IMR-90 (cell line): ENCODE measurements around the gene AGPS. TPM values are rescaled to one million over a fixed set of nuclear protein-coding genes. Genes with fewer than 3 reads are reported as not detected.
"Not testable (repeated sequence)": the region's sequence is repeated elsewhere in the genome, so short reads cannot be mapped to it uniquely, and the experiment has no call there.

Source experiments
- ATAC-seq: fragments of 200-7000 bp; cut with Tn5 transposase; 2 replicates; pipeline ENCODE4 v1.9.1; 2020; ENCODE audit warnings: low read depth, mild to moderate bottlenecking, moderate library complexity
- BruUV-seq: library from RNA; stranded (reverse); fragments of 400-500 nt; replicated peaks from 2 replicates; lab custom pipeline; 2021; lab: Mats Ljungman, UMichigan
- CTCF ChIA-PET: fragments of 300-600 bp; formaldehyde crosslinking; extraction: SDS; loops from one replicate; lab custom pipeline; 2021; ENCODE audit warnings: antibody characterized with exemption; lab: Yijun Ruan, JAX
- POLR2A ChIA-PET: fragments of 300-600 bp; sonication (Branson Sonifier 250); formaldehyde crosslinking; loops from one replicate; lab custom pipeline; 2022; ENCODE audit warnings: antibody characterized with exemption; ENCODE audit not compliant: unreplicated experiment; lab: Charles Lee
- DNase-seq: peaks from one replicate; pipeline ENCODE4 v3.0.0; 2013
- H2AFZ ChIP-seq: replicated peaks from 2 replicates; pipeline ENCODE3; 2013; ENCODE audit warnings: low read length, mild to moderate bottlenecking; ENCODE audit not compliant: poor library complexity
- H2AK5ac ChIP-seq: 2 replicates; pipeline ENCODE4 v1.6.1; 2013; ENCODE audit warnings: low read depth, low read length, inconsistent platforms
- H2AK9ac ChIP-seq: replicated peaks from 2 replicates; pipeline ENCODE3; 2013; ENCODE audit warnings: mild to moderate bottlenecking, low read depth, low read length, moderate library complexity; ENCODE audit not compliant: poor library complexity
- H2BK120ac ChIP-seq: 2 replicates; pipeline ENCODE4 v1.6.1; 2013; ENCODE audit warnings: low read depth, low read length, inconsistent platforms
- H2BK15ac ChIP-seq: 3 replicates; pipeline ENCODE4 v1.6.1; 2013; ENCODE audit warnings: low read depth, low read length, inconsistent platforms
- H2BK20ac ChIP-seq: 2 replicates; pipeline ENCODE4 v1.6.1; 2013; ENCODE audit warnings: low read depth, mild to moderate bottlenecking, inconsistent platforms, low read length, moderate library complexity
- H2BK5ac ChIP-seq: 2 replicates; pipeline ENCODE4 v1.6.1; 2013; ENCODE audit warnings: mild to moderate bottlenecking, low read depth, low read length, inconsistent platforms; ENCODE audit not compliant: poor library complexity, severe bottlenecking
- H3K14ac ChIP-seq: replicated peaks from 2 replicates; pipeline ENCODE4 v1.6.1; 2013; ENCODE audit warnings: low read depth, low read length, inconsistent platforms
- H3K18ac ChIP-seq: 2 replicates; pipeline ENCODE4 v1.6.1; 2013; ENCODE audit warnings: low read depth, low read length, control low read depth
- H3K23ac ChIP-seq: 2 replicates; pipeline ENCODE4 v1.6.1; 2013; ENCODE audit warnings: low read depth, low read length, inconsistent platforms
- H3K27ac ChIP-seq: 2 replicates; pipeline ENCODE4 v1.5.1; 2013; ENCODE audit warnings: mild to moderate bottlenecking, control low read depth, low read length; ENCODE audit not compliant: insufficient read depth
- H3K27me3 ChIP-seq: 2 replicates; pipeline ENCODE4 v1.6.1; 2013; ENCODE audit warnings: low read length; ENCODE audit not compliant: control insufficient read depth, insufficient read depth
- H3K36me3 ChIP-seq: 2 replicates; pipeline ENCODE4 v1.6.1; 2013; ENCODE audit warnings: low read length, mixed read lengths; ENCODE audit not compliant: control insufficient read depth, insufficient read depth
- H3K4ac ChIP-seq: 2 replicates; pipeline ENCODE4 v1.6.1; 2013; ENCODE audit warnings: low read depth, low read length, inconsistent platforms
- H3K4me1 ChIP-seq: 2 replicates; pipeline ENCODE4 v1.6.1; 2013; ENCODE audit warnings: low read length, mixed read lengths; ENCODE audit not compliant: control insufficient read depth, insufficient read depth
- H3K4me2 ChIP-seq: 2 replicates; pipeline ENCODE4 v1.6.1; 2013; ENCODE audit warnings: low read depth, mild to moderate bottlenecking, control low read depth, low read length, moderate library complexity
- H3K4me3 ChIP-seq: 2 replicates; pipeline ENCODE4 v1.5.1; 2013; ENCODE audit warnings: low read depth, mild to moderate bottlenecking, control low read depth, low read length, moderate library complexity; ENCODE audit not compliant: insufficient read depth
- H3K56ac ChIP-seq: 2 replicates; pipeline ENCODE4 v1.6.1; 2013; ENCODE audit warnings: low read length, inconsistent platforms; ENCODE audit not compliant: insufficient read depth; ENCODE audit errors: extremely low read depth
- H3K79me1 ChIP-seq, 2 experiments: 2 replicates each; pipeline ENCODE4 v1.6.1; 2013; ENCODE audit warnings: low read length in 2 of 2, inconsistent platforms in 1 of 2, low read depth in 1 of 2
- H3K9ac ChIP-seq: 2 replicates; pipeline ENCODE4 v1.6.1; 2013; ENCODE audit warnings: low read depth, low read length, control low read depth
- H3K9me1 ChIP-seq: 2 replicates; pipeline ENCODE4 v1.6.1; 2013; ENCODE audit warnings: low read length, inconsistent platforms; ENCODE audit not compliant: insufficient read depth
- H3K9me3 ChIP-seq: 2 replicates; pipeline ENCODE4 v1.6.1; 2013; ENCODE audit warnings: low read length; ENCODE audit not compliant: control insufficient read depth, insufficient read depth
- H4K20me1 ChIP-seq: 2 replicates; pipeline ENCODE4 v1.6.1; 2013; ENCODE audit warnings: low read length, inconsistent platforms; ENCODE audit not compliant: insufficient read depth
- H4K5ac ChIP-seq: 2 replicates; pipeline ENCODE4 v1.6.1; 2013; ENCODE audit warnings: mild to moderate bottlenecking, low read depth, low read length, control low read depth
- H4K8ac ChIP-seq, 2 experiments: 2 replicates each; pipeline ENCODE4 v1.6.1; 2013; ENCODE audit warnings: low read depth in 2 of 2, low read length in 2 of 2, control low read depth in 1 of 2, inconsistent platforms in 1 of 2
- H4K91ac ChIP-seq: 2 replicates; pipeline ENCODE4 v1.6.1; 2013; ENCODE audit warnings: low read depth, low read length, inconsistent platforms; ENCODE audit not compliant: insufficient read depth
- CEBPB ChIP-seq: IDR thresholded peaks from 2 replicates; pipeline ENCODE4 v1.6.1; 2012; ENCODE audit warnings: low read depth, low read length, improper control_type of control experiment
- RAD21 ChIP-seq: IDR thresholded peaks from 2 replicates; pipeline ENCODE4 v1.6.1; 2012; ENCODE audit warnings: low read length, improper control_type of control experiment
- WGBS, 2 experiments: methylation state at CpG; one replicate each; pipeline versions ENCODE4 v1.1.5 to v1.1.7; 2013; ENCODE audit warnings: missing lambda C conversion rate in 2 of 2; ENCODE audit not compliant: insufficient read length in 1 of 2; ENCODE audit errors: extremely low coverage in 2 of 2; 5-methylcytosine and 5-hydroxymethylcytosine counted together
- dilution Hi-C: fragments of 300-500 bp; cut with HindIII; formaldehyde crosslinking; loops from one replicate; pipeline ENCODE4 v1.14.3; 2018; ENCODE audit warnings: low sequenced_read_pairs; ENCODE audit not compliant: unreplicated experiment
- in situ Hi-C: fragments of 300-500 bp; cut with MboI; formaldehyde crosslinking; loops from 3 replicates; pipeline ENCODE4 v1.14.3; 2019; ENCODE audit warnings: low sequenced_read_pairs, inconsistent platforms, mixed read lengths
- intact Hi-C: fragments of 100-400 bp; cut with micrococcal nuclease; formaldehyde crosslinking; loops from 2 replicates; pipeline ENCODE4 v1.10.0; 2022
- polyA plus RNA-seq, 3 experiments: library from polyadenylated mRNA; depleted of rRNA; stranded (reverse); fragments of >200 nt; gene quantifications; 2 replicates each; pipeline ENCODE4 v1.2.3, GENCODE V29; 2012; ENCODE audit warnings: low replicate concordance in 1 of 3
- total RNA-seq: library from RNA; depleted of rRNA; stranded (reverse); fragments of >200 nt; gene quantifications from 2 replicates; pipeline ENCODE4 v1.2.3, GENCODE V29; 2012

The AGPS gene
- total and polyA plus RNA-seq, 2 of the 4 experiments (the other 2 are of a cell fraction): 6.6 to 18.6 TPM

- H4K20me1 ChIP-seq: peaks cover 11% of the 10 kb centered on the region; the same call in 1 of the 2 replicates
- no peak overlapping the region for H2BK120ac ChIP-seq
- H2AFZ ChIP-seq: no peak overlapping the region
- DNase-seq: no peak
- H3K14ac ChIP-seq: no peak overlapping the region
- no peaks in the 10 kb centered on the region for H3K36me3 ChIP-seq
- in situ Hi-C loops: no loop called here
- no peak overlapping the region for H3K23ac ChIP-seq
- no peak overlapping the region for H2BK15ac ChIP-seq
- H2BK5ac ChIP-seq: no peak overlapping the region
- H3K18ac ChIP-seq: no peak overlapping the region
- H4K8ac ChIP-seq: no peak overlapping the region
- H3K27ac ChIP-seq: no peak overlapping the region
- ChIA-PET POLR2A (no interaction called here), CTCF (interaction anchor here (1.3 kb wide), 1 partner anchor 9 kb away, joined by 6 read pairs; no protein-coding TSS in a partner anchor)
- H4K91ac ChIP-seq: no peak overlapping the region
- TF ChIP-seq RAD21 (no peak), CEBPB (0 out of 2 replicates have a peak, but pooled peaks have one; percentile 26)
- no peak overlapping the region for H3K56ac ChIP-seq
- dilution Hi-C loops: no loop called here
- peaks cover 1% of the 10 kb centered on the region for H3K4me1 ChIP-seq
- no peak overlapping the region for H2AK9ac ChIP-seq
- H3K4ac ChIP-seq: no peak overlapping the region
- no peaks in the 10 kb centered on the region for H3K27me3 ChIP-seq
- no peak overlapping the region for H2BK20ac ChIP-seq
- no TSS peak for BruUV-seq
- H2AK5ac ChIP-seq: no peak overlapping the region
- H3K4me3 ChIP-seq: no peak overlapping the region
- H3K9me3 ChIP-seq: no peaks in the 10 kb centered on the region
- H4K5ac ChIP-seq: no peak overlapping the region
- no peak overlapping the region for H3K9ac ChIP-seq
- peaks cover 3% of the 10 kb centered on the region; the same call in 1 of the 2 replicates for H3K9me1 ChIP-seq
- H3K79me1 ChIP-seq: peaks cover 26 to 64% of the 10 kb centered on the region in 2 experiments
- 100% methylated on average over 1 of the region's 2 CpGs; no CpG with 5 or more reads in 1 of the 2 experiments for WGBS, 2 experiments
- no peak for ATAC-seq
- no peak overlapping the region for H3K4me2 ChIP-seq
- intact Hi-C loops: no loop called here
These were observed 14.5 kb downstream of the AGPS start for GRCh38 chr2:177407031-177407430.

GRCh38 chr2:177410629-177411028 lies 18.1 kb downstream of the AGPS start:
- H2AK5ac ChIP-seq, H3K36me3 ChIP-seq, H3K18ac ChIP-seq, H3K23ac ChIP-seq, H3K9ac ChIP-seq, H4K91ac ChIP-seq, CTCF ChIA-PET, H3K4me2 ChIP-seq, H3K4ac ChIP-seq, H3K4me1 ChIP-seq, H2BK15ac ChIP-seq, H3K4me3 ChIP-seq, H2AK9ac ChIP-seq, POLR2A ChIA-PET, BruUV-seq, H3K27me3 ChIP-seq, H4K8ac ChIP-seq, H4K5ac ChIP-seq, H3K56ac ChIP-seq, intact Hi-C loops, H2BK20ac ChIP-seq, H3K9me3 ChIP-seq, ATAC-seq, H3K14ac ChIP-seq, H2BK5ac ChIP-seq, H2AFZ ChIP-seq, dilution Hi-C loops, H3K9me1 ChIP-seq, DNase-seq, H2BK120ac ChIP-seq, H3K27ac ChIP-seq: not testable (repeated sequence)
- Histone ChIP-seq H3K79me1 (peaks cover 24 to 62% of the 10 kb centered on the region in 2 experiments), H4K20me1 (peaks cover 13% of the 10 kb centered on the region; the same call in 1 of the 2 replicates)
- 90% methylated on average over 2 of the region's 8 CpGs; no CpG with 5 or more reads in 1 of the 2 experiments for WGBS, 2 experiments
- in situ Hi-C loops: loop anchor here (5.0 kb wide), 2 partner anchors 78 to 243 kb away; no protein-coding TSS in a partner anchor
